Activated naive CD4-positive, alpha-beta T cell treated with anti-CD3 and anti-CD28 coated beads for 36 hours (primary cell): ENCODE results near the gene ZDHHC21. TPM values are rescaled to one million over a fixed set of nuclear protein-coding genes. Genes with fewer than 3 reads are reported as not detected.
"Not testable (repeated sequence)": the region's sequence is repeated elsewhere in the genome, so short reads cannot be mapped to it uniquely, and the experiment has no call there.

Source experiments
- CTCF ChIA-PET: fragments of 350-600 bp; sonication (Branson Sonifier 250); formaldehyde crosslinking; loops from one replicate; lab custom pipeline; 2021; ENCODE audit warnings: antibody characterized with exemption; lab: Charles Lee
- DNase-seq: peaks from one replicate; pipeline ENCODE4 v3.0.0-alpha.2; 2020
- H3K27ac Mint-ChIP-seq: one replicate; pipeline ENCODE4 v1.8.0; 2021; ENCODE audit warnings: mild to moderate bottlenecking, mixed read lengths
- H3K27me3 Mint-ChIP-seq: one replicate; pipeline ENCODE4 v1.8.0; 2021; ENCODE audit warnings: low read depth, mixed read lengths
- H3K36me3 Mint-ChIP-seq: one replicate; pipeline ENCODE4 v1.8.0; 2021; ENCODE audit warnings: low read depth, mixed read lengths
- H3K4me1 Mint-ChIP-seq: one replicate; pipeline ENCODE4 v1.8.0; 2021; ENCODE audit warnings: low read depth, mixed read lengths
- H3K4me3 Mint-ChIP-seq: one replicate; pipeline ENCODE4 v1.8.0; 2021; ENCODE audit warnings: mild to moderate bottlenecking, moderate library complexity, mixed read lengths
- H3K9me3 Mint-ChIP-seq: one replicate; pipeline ENCODE4 v1.8.0; 2021; ENCODE audit warnings: mixed read lengths
- intact Hi-C: fragments of 100-400 bp; cut with micrococcal nuclease; formaldehyde crosslinking; loops from one replicate; pipeline ENCODE4 v1.15.1; 2023
- total RNA-seq, 2 experiments: library from RNA; stranded (reverse); gene quantifications; one replicate each; pipeline ENCODE4 v1.2.3, GENCODE V29; 2021

Gene ZDHHC21
- total RNA-seq, 2 experiments from 2014 or later, result 3.5 to 3.8 TPM

DNA sequence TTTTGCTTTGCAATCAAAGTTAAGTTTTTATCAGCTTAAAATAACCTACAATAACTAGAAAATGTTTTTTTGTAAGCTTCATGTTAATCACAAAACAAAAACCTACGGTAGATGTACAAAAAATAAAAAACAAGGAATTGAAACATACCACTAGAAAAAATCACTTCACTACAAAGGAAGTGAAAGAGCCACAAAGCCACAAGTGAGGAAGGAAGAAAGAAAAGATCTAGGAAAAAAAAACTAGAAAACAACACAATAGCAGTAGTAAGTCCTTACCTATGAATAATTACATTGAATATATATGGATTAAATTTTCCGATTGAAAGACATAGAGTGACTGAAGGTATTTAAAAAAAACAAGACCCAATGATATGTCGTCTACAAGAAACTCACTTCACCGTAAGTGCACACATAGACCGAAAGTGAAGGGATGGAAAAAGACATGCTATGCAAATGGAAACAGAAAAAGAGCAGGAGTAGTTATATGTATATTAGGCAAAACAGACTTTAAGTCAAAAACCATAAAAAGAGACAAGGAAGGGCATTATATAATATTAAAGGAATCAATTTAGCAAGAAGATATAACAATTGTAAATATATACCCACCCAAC is 13.4 kb upstream of the ZDHHC21 start:
- no peak for DNase-seq
- CTCF ChIA-PET, result interaction anchor here (0.7 kb wide), 1 partner anchor 35 kb away, joined by 3 read pairs; no protein-coding TSS in a partner anchor
- Mint-ChIP-seq H3K4me3 (no peak overlapping the region), H3K4me1 (no peaks in the 10 kb centered on the region), H3K27ac (no peak overlapping the region), H3K9me3 (peaks cover 31% of the 10 kb centered on the region), H3K36me3 (peaks cover 5% of the 10 kb centered on the region), H3K27me3 (peaks cover 17% of the 10 kb centered on the region)
- intact Hi-C loops, result no loop called here

DNA sequence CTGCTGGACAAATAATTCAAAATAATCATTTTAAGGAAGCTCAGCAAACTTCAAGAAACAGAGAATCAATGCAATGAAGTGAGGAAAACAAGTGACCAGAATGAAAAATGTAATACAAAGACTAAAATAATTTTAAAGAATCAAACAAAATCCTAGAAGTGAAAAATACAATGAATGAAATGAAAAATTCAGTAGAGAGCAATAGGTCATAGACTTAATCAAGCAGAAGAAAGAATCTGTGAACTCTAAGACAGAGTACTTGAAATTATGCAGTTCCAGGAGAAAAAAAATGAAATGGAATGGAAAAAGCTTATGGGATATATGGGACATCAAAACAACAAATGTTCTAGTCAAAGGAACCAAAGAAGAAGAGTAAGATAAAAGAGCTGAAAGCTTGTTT is 11.8 kb upstream of the ZDHHC21 start:
- intact Hi-C loops, result no loop called here
- H3K27ac Mint-ChIP-seq, result no peak overlapping the region
- no peaks in the 10 kb centered on the region for H3K4me1 Mint-ChIP-seq
- H3K27me3 Mint-ChIP-seq, result peaks cover 14% of the 10 kb centered on the region
- CTCF ChIA-PET, result interaction anchor here (0.8 kb wide), 1 partner anchor 44 kb away, joined by 4 read pairs; no protein-coding TSS in a partner anchor
- no peak for DNase-seq
- peaks cover 5% of the 10 kb centered on the region for H3K36me3 Mint-ChIP-seq
- no peak overlapping the region for H3K4me3 Mint-ChIP-seq
- peaks cover 29% of the 10 kb centered on the region for H3K9me3 Mint-ChIP-seq

DNA sequence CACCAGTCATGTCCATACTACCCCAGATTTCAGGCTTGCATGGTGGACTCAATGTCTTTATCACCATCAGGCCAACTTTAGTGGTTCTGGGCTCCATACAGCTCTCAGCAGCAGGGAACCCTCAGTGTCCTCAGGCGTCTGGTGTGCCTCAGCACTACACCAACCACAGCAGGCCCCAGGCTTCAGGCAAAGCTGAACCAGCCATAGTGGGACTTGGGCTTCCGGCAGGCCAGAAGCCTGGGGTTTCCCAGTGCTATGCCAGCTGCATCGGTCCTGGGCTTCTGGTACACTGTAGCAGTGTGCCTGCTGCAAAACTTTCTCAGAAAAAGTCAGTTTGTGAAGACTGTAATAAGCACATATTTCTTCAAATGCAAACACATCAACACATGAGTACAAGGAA is 11.0 kb upstream of the ZDHHC21 start:
- H3K27ac Mint-ChIP-seq, result no peak overlapping the region
- no peaks in the 10 kb centered on the region for H3K4me1 Mint-ChIP-seq
- H3K9me3 Mint-ChIP-seq, result peaks cover 27% of the 10 kb centered on the region
- H3K36me3 Mint-ChIP-seq, result peaks cover 5% of the 10 kb centered on the region
- CTCF ChIA-PET, result no interaction called here
- H3K27me3 Mint-ChIP-seq, result peaks cover 14% of the 10 kb centered on the region
- intact Hi-C loops, result no loop called here
- DNase-seq, result no peak
- no peak overlapping the region for H3K4me3 Mint-ChIP-seq

DNA sequence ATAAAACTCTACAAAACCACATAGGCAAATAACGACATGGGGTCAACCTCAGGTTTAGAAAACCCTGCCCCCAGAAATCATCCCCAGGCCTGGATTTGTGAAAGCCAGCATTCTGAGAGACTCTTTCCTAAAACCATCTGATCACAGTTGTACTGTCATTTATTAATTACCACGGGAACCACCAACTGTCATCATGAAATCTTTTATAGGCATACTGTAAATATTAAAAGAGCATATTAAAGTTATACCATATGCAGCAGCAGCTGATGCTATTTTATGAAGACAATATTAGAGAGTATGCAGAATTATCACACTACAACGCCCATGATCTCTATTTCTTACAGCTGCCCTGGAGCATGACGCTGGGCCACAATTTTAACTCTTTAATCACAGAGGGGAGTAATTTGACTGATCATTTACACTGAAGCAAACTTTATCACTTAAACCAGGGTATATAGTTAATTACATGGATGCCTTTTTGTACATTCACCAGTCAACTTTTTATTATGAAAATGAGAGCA is 9.0 kb upstream of the ZDHHC21 start:
- H3K27me3 Mint-ChIP-seq, result peaks cover 10% of the 10 kb centered on the region
- no peak overlapping the region for H3K4me3 Mint-ChIP-seq
- no peaks in the 10 kb centered on the region for H3K4me1 Mint-ChIP-seq
- intact Hi-C loops, result no loop called here
- no peak for DNase-seq
- H3K27ac Mint-ChIP-seq, result no peak overlapping the region
- peaks cover 3% of the 10 kb centered on the region for H3K36me3 Mint-ChIP-seq
- CTCF ChIA-PET, result no interaction called here
- H3K9me3 Mint-ChIP-seq, result peaks cover 20% of the 10 kb centered on the region

DNA sequence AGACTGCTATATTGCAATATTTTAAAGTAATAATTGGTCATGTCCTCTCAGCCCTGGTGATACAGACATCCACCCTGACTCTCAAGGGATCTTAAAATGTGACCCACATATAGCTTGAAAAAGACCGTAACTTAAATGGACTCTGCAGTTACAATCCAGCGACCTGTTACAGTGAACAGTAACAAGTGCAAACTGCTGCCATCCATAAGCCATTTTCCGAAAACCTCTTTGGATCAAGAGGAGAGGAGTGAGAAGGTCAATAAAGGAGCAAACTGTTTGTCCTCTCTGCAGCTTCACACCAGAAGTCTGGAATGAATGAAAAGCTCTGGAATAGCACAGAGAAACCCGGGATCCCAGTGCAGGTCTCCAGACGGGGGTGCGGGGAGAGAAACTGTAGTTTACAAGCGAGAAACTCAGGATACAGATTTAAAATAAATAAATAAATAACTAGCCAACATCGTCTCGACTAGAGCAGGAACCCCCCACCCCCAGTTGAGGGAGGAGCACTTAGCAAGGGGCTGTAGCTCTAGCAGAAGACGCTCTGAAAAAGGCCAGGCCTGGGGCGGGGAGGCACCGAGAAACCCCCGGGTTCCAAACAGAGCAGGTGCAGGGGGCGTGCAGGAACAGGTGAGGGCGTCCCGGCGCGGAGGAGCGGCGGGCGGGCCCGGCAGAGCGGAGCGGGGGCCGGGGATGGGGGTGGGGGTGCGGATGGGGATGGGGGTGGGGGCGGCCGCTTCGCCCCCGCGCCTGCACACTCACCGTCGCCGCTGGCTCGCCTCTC is 572 bp downstream of the ZDHHC21 start:
- H3K4me1 Mint-ChIP-seq, result peaks cover 34% of the 10 kb centered on the region
- H3K27me3 Mint-ChIP-seq, result peaks cover 8% of the 10 kb centered on the region
- DNase-seq, result peak; percentile 42
- CTCF ChIA-PET, result interaction anchor here (0.6 to 2.2 kb wide), 2 partner anchors 31 to 74 kb away, joined by 3 to 4 read pairs; no protein-coding TSS in a partner anchor
- peaks cover 14% of the 10 kb centered on the region for H3K36me3 Mint-ChIP-seq
- intact Hi-C loops, result loop anchor here (2.0 to 10.0 kb wide), 6 partner anchors 76 to 730 kb away; partner anchors contain the start of gene SNAPC3
- peak overlapping the region; percentile 26 for H3K27ac Mint-ChIP-seq
- H3K9me3 Mint-ChIP-seq, result no peaks in the 10 kb centered on the region
- peak overlapping the region; percentile 89 for H3K4me3 Mint-ChIP-seq

DNA sequence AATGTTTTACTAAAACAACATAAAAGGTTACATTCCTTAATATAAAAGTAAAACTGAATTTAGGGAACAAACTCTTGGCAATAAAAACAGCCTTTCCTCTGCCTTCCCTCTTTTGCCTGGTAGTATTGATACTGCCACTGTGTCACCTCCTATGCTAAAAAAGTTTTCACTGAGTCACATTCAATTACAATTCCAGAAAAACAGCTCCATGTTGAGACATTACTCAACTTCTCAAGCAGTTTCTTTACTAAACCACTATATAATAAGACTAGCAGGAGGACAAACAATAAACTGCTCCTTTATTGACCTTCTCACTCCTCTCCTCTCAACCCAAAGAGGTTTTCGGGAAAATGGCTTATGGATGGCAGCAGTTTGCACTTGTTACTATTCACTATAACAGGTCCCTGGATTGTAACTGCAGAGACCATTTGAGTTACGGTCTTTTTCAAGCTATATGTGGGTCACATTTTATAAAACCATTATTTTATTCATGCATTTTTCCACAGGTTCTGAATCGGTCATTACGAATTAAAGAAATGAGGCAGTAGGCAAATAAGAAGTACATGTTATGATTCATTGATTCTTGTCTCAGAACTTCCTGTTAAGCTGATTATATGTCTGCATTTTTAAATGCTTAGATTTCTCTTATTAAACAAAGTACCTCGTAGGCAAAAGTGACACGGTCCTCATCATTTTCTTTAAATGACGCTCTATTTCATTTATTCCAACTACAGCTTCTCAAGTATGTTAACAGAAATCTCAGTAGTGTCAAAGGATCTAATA is 2.1 kb downstream of the ZDHHC21 start:
- CTCF ChIA-PET, result interaction anchor here (2.2 kb wide), 1 partner anchor 75 kb away, joined by 4 read pairs; no protein-coding TSS in a partner anchor
- peaks cover 34% of the 10 kb centered on the region for H3K4me1 Mint-ChIP-seq
- intact Hi-C loops, result loop anchor here (2.0 to 10.0 kb wide), 4 partner anchors 20 to 731 kb away; partner anchors contain the start of gene SNAPC3
- DNase-seq, result no peak
- no peaks in the 10 kb centered on the region for H3K27me3 Mint-ChIP-seq
- no peak overlapping the region for H3K4me3 Mint-ChIP-seq
- H3K9me3 Mint-ChIP-seq, result no peaks in the 10 kb centered on the region
- H3K27ac Mint-ChIP-seq, result no peak overlapping the region
- H3K36me3 Mint-ChIP-seq, result peaks cover 25% of the 10 kb centered on the region

DNA sequence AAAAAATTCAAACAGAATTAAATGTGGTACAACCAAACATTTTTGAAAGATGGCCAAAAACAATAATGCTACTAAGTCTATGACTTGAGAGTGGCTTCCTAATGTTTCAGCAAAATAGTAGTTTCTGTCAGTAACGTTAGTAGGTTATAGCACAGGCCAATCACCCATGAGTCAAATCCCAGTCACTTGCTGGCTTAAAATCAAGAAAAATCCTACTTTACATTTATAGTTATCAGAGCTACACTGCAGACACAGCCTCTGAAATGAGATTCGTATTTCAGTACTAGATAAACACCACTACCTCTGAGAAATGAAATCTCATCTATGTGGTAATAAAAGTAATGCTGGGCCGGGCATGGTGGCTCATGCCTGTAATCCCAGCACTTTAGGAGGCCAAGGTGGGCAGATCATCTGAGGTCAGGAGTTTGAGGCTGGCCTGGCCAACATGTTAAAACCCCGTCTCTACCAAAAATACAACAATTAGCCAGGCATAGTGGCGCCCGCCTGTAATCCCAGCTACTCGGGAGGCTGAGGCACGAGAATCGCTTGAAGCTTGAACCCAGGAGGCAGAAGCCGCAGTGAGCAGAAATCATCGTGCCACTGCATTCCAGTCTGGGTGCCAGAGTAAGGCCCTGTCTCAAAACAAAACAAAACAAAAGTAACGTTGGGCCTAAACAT is 6.1 kb downstream of the ZDHHC21 start:
- intact Hi-C loops, result no loop called here
- no peak overlapping the region for H3K4me3 Mint-ChIP-seq
- no peak overlapping the region for H3K27ac Mint-ChIP-seq
- H3K9me3 Mint-ChIP-seq, result peaks cover 3% of the 10 kb centered on the region
- CTCF ChIA-PET, result no interaction called here
- no peaks in the 10 kb centered on the region for H3K27me3 Mint-ChIP-seq
- DNase-seq, result no peak
- H3K4me1 Mint-ChIP-seq, result peaks cover 26% of the 10 kb centered on the region
- peaks cover 36% of the 10 kb centered on the region for H3K36me3 Mint-ChIP-seq

DNA sequence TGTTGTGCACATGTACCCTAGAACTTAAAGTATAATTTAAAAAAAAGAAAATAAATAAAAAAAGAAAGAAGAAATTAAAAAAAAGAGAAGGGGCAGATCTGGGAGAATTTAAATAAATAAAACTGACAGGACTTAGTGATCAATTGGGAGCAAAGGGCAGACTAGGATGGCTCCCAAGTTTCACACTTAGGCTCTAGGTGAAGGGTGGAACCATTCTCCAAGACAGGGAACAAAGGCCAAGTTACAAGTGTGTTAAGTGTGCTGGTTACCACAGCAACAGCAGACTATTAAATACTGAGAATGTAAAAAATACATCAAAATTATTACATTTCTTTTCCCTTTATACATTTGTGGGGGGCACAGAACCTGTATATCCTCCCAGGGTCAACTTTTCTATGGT is 7.1 kb downstream of the ZDHHC21 start:
- H3K4me1 Mint-ChIP-seq, result peaks cover 19% of the 10 kb centered on the region
- peaks cover 3% of the 10 kb centered on the region for H3K9me3 Mint-ChIP-seq
- peaks cover 39% of the 10 kb centered on the region for H3K36me3 Mint-ChIP-seq
- H3K4me3 Mint-ChIP-seq, result no peak overlapping the region
- no peak overlapping the region for H3K27ac Mint-ChIP-seq
- H3K27me3 Mint-ChIP-seq, result no peaks in the 10 kb centered on the region
- CTCF ChIA-PET, result no interaction called here
- intact Hi-C loops, result no loop called here
- DNase-seq, result no peak

DNA sequence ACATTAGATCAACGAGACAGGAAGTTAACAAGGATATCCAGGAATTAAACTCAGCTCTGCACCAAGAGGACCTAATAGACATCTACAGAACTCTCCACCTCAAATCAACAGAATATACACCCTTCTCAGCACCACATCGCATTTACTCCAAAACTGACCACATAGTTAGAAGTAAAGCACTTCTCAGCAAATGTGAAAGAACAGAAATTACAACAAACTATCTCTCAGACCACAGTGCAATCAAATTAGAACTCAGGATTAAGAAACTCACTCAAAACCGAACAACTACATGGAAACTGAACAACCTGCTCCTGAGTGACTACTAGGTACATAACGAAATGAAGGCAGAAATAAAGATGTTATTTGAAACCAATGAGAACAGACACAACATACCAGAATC is 10.6 kb downstream of the ZDHHC21 start:
- DNase-seq, intact Hi-C loops, CTCF ChIA-PET, H3K4me3 Mint-ChIP-seq, H3K27ac Mint-ChIP-seq, H3K4me1 Mint-ChIP-seq, H3K27me3 Mint-ChIP-seq, H3K9me3 Mint-ChIP-seq: not testable (repeated sequence)
- peaks cover 34% of the 10 kb centered on the region for H3K36me3 Mint-ChIP-seq

DNA sequence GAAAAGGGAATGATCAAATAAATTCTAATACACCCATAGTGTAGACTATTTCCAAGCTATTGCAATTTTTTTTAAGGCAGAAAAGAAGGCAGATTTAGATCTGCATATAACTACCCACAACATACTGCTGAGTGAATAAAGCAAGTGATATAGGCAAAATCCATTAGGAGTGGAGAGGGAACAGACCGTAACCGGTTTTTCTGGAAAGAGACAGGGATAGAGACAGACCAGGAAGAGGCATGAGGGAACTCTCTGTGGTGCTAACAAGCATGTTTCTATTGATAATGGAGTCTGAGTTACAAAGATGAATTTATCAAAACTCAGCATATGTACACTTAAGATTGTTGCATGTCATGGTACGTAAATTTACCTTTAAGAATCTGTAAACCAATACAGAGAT is 14.5 kb downstream of the ZDHHC21 start:
- no peak overlapping the region for H3K27ac Mint-ChIP-seq
- H3K9me3 Mint-ChIP-seq, result no peaks in the 10 kb centered on the region
- CTCF ChIA-PET, result no interaction called here
- H3K4me1 Mint-ChIP-seq, result peaks cover 5% of the 10 kb centered on the region
- H3K36me3 Mint-ChIP-seq, result peaks cover 18% of the 10 kb centered on the region
- no peak overlapping the region for H3K4me3 Mint-ChIP-seq
- intact Hi-C loops, result no loop called here
- DNase-seq, result no peak
- no peaks in the 10 kb centered on the region for H3K27me3 Mint-ChIP-seq

DNA sequence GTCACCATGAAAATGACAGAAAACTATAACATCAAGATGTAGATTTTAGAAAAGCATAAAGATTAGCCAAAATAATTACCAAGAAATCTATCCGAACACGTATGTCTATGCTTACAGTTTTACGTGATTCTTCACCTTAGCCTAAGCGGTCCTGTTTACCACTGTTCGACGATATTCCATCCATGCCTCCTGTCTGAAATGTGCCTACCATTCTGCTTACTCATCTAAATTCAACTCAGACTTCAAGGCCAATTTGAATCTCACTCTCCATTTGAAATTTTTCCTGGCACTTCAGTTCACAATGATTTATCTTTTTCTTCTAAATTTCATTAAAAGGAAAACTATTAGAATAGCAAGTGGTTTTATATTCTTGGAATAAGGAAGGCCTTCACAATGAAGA is 15.4 kb downstream of the ZDHHC21 start:
- Mint-ChIP-seq H3K9me3 (no peaks in the 10 kb centered on the region), H3K27me3 (no peaks in the 10 kb centered on the region), H3K4me1 (peaks cover 5% of the 10 kb centered on the region), H3K4me3 (no peak overlapping the region), H3K27ac (no peak overlapping the region), H3K36me3 (peaks cover 18% of the 10 kb centered on the region)
- no peak for DNase-seq
- CTCF ChIA-PET, result no interaction called here
- intact Hi-C loops, result no loop called here

DNA sequence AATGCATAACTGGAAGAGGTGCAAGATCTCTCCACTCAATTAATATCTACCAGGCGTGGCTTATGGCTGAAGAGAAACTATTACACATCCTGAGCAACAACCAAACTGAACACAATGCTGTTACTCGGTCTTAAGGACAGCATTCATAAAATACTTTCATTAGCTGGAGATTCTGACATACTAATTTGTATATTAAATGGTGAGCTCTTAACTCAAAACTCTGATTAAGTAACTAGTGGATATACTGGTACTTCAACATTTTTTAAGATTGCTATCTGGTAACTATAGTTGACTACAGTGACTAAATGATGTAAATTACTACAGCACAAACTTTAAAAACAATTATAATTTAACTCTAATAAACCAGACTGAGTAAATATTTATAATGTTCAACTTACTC is 15.8 kb downstream of the ZDHHC21 start:
- DNase-seq, result no peak
- H3K4me3 Mint-ChIP-seq, result no peak overlapping the region
- H3K9me3 Mint-ChIP-seq, result no peaks in the 10 kb centered on the region
- H3K27ac Mint-ChIP-seq, result no peak overlapping the region
- CTCF ChIA-PET, result no interaction called here
- no peaks in the 10 kb centered on the region for H3K27me3 Mint-ChIP-seq
- H3K36me3 Mint-ChIP-seq, result peaks cover 15% of the 10 kb centered on the region
- intact Hi-C loops, result no loop called here
- H3K4me1 Mint-ChIP-seq, result peaks cover under 1% of the 10 kb centered on the region
